ENCODE measurements around the gene STN1.

DNA sequence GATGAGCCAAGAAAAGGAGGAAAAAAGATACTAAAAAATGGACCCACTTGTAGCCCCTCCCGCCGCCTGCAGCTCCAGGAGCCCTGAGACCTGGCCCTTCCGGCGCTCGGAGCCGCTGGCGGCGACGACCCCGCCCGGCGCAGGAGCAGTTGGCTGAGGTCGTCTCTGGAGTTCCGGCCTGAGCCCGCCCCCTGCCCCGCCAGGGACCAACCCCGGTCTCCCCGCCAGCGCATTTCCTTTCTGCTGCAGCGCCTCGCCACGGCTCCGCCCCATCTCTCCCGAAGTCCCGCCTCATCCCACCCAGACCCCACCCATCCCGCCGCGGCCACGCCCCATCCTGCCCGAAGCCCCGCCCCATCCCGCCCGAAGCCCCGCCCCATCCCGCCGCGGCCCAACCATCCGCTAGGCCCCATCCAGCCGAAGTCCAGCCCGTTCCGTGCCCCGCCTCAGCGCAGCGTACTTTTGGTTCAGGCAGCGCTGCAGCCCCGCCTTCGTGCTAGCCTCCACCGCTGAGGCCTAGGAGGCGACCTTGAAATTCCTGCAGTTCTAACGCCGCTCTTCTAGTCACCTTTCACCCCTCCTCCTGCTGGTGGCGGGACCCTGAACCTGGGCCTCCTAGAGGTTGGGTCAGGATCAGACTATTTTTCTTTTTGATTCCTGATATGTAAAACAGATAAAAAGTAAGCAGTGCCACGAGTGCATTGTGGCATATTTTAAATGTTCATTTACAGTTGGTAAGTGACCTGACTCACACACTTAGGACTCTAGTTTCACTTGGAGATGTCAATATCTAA, at the start of gene STN1:
- TF ChIP-seq, protein P1, sequence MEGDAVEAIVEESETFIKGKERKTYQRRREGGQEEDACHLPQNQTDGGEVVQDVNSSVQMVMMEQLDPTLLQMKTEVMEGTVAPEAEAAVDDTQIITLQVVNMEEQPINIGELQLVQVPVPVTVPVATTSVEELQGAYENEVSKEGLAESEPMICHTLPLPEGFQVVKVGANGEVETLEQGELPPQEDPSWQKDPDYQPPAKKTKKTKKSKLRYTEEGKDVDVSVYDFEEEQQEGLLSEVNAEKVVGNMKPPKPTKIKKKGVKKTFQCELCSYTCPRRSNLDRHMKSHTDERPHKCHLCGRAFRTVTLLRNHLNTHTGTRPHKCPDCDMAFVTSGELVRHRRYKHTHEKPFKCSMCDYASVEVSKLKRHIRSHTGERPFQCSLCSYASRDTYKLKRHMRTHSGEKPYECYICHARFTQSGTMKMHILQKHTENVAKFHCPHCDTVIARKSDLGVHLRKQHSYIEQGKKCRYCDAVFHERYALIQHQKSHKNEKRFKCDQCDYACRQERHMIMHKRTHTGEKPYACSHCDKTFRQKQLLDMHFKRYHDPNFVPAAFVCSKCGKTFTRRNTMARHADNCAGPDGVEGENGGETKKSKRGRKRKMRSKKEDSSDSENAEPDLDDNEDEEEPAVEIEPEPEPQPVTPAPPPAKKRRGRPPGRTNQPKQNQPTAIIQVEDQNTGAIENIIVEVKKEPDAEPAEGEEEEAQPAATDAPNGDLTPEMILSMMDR (conservative IDR thresholded peaks at IDR 0.05 in 1 of 2, IDR thresholded peaks at IDR 0.05 in 1 of 2; ENCODE audit: extremely low read depth in 1 of 2, insufficient read depth in 1 of 2, low read depth in 1 of 2, low read length in 2 of 2): no peak
- no peak for TF ChIP-seq EZH2 (IDR thresholded peaks at IDR 0.05; ENCODE audit: borderline replicate concordance, low read length)
